ENCODE data around the gene C2orf42.
"Not testable (repeated sequence)": the region's sequence is repeated elsewhere in the genome, so short reads cannot be mapped to it uniquely, and the experiment has no call there.

C2orf42 gene

DNA sequence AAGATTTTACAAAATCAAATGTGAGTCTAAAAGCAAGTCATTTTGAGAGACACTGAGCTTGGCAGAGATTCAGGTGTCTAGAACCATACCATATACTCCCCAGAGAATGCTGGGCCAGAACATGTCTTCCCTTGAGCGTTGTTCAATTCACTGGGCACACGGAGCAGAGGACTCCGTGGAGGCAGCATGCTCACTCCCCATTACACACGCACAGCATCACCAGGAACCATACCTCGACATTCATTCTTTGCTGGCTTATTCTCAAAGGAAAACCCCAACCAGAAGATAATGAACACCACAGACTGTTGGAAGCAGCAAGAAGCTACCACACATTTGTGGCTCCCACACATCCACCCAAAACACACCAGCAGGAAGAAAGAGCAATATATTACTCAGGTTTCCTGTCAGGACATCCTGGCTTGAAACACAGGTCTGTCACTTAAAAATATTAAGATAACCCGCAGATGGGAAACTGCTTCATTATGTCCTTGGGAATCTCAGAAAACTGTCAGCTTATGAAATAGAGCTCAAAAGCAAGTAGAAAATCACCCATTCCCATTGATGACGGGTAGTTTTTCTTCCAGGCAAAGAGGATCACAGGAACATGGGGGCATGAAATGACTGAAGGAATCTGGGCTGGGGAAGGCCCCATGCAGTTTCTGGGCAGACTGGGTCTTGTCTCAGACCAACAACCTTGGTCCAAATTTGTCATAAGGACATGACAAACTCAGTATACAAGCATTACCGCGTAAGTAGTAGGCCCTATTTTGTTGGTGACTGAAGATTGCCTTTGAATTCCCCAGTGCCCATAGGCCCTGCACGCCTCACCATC is 57.1 kb downstream of the C2orf42 start:
- H3K4me3 ChIP-seq (ENCODE audit: low read depth, low read length) = peak overlapping the region; percentile 67

GRCh38 chr2:70133127-70133452 is 57.7 kb downstream of the C2orf42 start:
- peak overlapping the region; percentile 67 for H3K4me3 ChIP-seq (ENCODE audit: low read depth, low read length)
- no peak for DNase-seq (ENCODE audit: low read depth)
- TF ChIP-seq MYC (IDR thresholded peaks at IDR 0.05; ENCODE audit: low read depth, low read length) = 0 out of 2 replicates have a peak, but pooled peaks have one; percentile 0
- TF ChIP-seq CTCF (IDR thresholded peaks at IDR 0.05; ENCODE audit: low read depth, low read length) = no peak

More for the DNA sequence above, 57.1 kb downstream of the C2orf42 start:
- peak; percentile 75 for DNase-seq (ENCODE audit: low read depth)
- TF ChIP-seq MYC (IDR thresholded peaks at IDR 0.05; ENCODE audit: low read depth, low read length) (peak; percentile 37; the same call in 1 of the 2 replicates), POLR2A (IDR thresholded peaks at IDR 0.05; ENCODE audit: extremely low read depth, insufficient read length) (no peak), CTCF (IDR thresholded peaks at IDR 0.05; ENCODE audit: low read depth, low read length) (no peak), MAX (IDR thresholded peaks at IDR 0.05; ENCODE audit: low read depth, low read length) (peak; percentile 23; the same call in 1 of the 2 replicates)

DNA sequence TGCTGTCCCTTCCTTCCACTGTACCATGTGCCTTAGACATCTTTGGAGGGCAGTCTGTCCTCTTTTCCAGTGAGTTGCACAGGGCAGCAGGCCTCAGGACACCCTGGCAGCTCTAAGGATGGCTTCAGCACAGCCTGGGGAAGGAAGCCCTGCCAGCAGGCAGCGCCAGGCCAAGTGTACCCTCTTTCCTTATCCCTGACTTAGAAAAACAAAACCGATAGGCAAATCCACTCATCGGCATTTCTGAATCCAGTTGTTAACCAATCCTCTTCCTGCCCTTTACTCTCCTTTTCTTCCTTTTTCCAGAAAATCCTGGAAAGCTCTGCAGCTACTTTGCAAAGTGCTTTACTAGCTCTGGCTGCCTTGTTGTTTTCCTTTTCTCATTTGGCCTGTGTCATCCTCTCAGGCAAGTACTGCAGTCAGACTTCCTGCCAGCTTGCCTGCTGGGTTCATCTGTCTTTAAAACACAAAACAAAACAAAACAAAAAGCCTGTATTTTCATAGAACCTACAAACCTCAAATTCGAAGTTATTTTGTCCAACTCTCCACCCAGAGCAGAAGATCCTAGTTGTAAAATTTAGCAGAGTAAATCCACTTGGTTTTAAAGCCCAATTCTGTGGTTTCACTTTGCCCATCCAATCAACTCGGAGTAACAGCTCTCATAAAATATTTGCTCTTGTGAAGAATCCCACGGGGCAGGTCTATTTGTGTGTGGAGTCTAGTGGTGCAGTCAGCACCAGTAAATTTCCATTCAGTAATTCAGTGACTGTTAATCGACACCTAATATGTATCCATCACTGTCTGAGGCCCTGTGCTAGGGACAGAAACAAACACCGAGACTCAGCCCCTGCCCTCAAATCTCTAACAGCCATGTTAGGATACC is 58.3 kb downstream of the C2orf42 start:
- peak; percentile 86 for DNase-seq (ENCODE audit: low read depth)
- peak overlapping the region; percentile 67 for H3K4me3 ChIP-seq (ENCODE audit: low read depth, low read length)
- TF ChIP-seq MYC (IDR thresholded peaks at IDR 0.05; ENCODE audit: low read depth, low read length) (peak; percentile 58), MAX (IDR thresholded peaks at IDR 0.05; ENCODE audit: low read depth, low read length) (0 out of 2 replicates have a peak, but pooled peaks have one; percentile 24), POLR2A (IDR thresholded peaks at IDR 0.05; ENCODE audit: extremely low read depth, insufficient read length) (peak; percentile 43), CTCF (IDR thresholded peaks at IDR 0.05; ENCODE audit: low read depth, low read length) (no peak)

GRCh38 chr2:70131344-70132143 is 59.3 kb downstream of the C2orf42 start:
- H3K4me3 ChIP-seq (ENCODE audit: low read depth, low read length) = peak overlapping the region; percentile 67
- DNase-seq (ENCODE audit: low read depth) = not testable (repeated sequence)

DNA sequence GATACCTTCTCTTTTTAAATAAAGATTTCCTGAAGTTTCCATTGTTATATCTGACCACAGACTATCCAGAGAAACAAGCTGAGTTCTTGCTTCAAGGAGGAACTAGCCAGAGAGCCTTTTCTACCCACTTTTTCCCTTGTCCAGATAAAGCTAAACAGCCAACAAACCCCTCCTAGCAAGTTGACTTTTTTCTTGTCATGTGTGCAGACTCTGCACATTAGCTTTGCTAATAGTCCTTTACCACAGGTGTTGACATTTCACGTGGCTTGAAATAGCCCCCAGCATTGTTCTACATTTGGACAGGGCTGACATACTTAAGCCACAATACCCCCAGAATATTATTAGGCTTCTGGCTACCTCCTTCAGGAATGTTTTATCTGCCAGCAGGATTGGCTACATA is 62.8 kb downstream of the C2orf42 start:
- peak; percentile 59 for DNase-seq (ENCODE audit: low read depth)
- no peak overlapping the region for H3K4me3 ChIP-seq (ENCODE audit: low read depth, low read length)
- TF ChIP-seq MAX (IDR thresholded peaks at IDR 0.05; ENCODE audit: low read depth, low read length) = no peak
- TF ChIP-seq MYC (IDR thresholded peaks at IDR 0.05; ENCODE audit: low read depth, low read length) = no peak
- TF ChIP-seq CTCF (IDR thresholded peaks at IDR 0.05; ENCODE audit: low read depth, low read length) = no peak
- TF ChIP-seq POLR2A (IDR thresholded peaks at IDR 0.05; ENCODE audit: extremely low read depth, insufficient read length) = no peak

- TF ChIP-seq CTCF (IDR thresholded peaks at IDR 0.05; ENCODE audit: low read depth, low read length) = no peak
- no peak for TF ChIP-seq MAX (IDR thresholded peaks at IDR 0.05; ENCODE audit: low read depth, low read length)
- no peak for TF ChIP-seq MYC (IDR thresholded peaks at IDR 0.05; ENCODE audit: low read depth, low read length)
- no peak for TF ChIP-seq POLR2A (IDR thresholded peaks at IDR 0.05; ENCODE audit: extremely low read depth, insufficient read length)
- DNase-seq (ENCODE audit: low read depth) = no peak
These were observed 64.4 kb downstream of the C2orf42 start for GRCh38 chr2:70126413-70126812.

More at GRCh38 chr2:70126413-70126812, 64.4 kb downstream of the C2orf42 start:
- H3K4me3 ChIP-seq (ENCODE audit: low read depth, low read length) = no peak overlapping the region

Data from NB4 (cell line).